HepG2 (cell line): Measurements from ENCODE around the gene TTC6. TPM values are rescaled to one million over a fixed set of nuclear protein-coding genes. Genes with fewer than 3 reads are reported as not detected.

Experiments used
- AHDC1 ChIP-seq: sonication (generic); formaldehyde crosslinking; IDR thresholded peaks from 2 replicates; pipeline ENCODE4 v1.5.1; 2020; ENCODE audit warnings: mild to moderate bottlenecking, missing genetic modification reagents, borderline replicate concordance
- CC2D1A ChIP-seq: sonication (generic); formaldehyde crosslinking; IDR thresholded peaks from 2 replicates; pipeline ENCODE4 v1.8.1; 2023; ENCODE audit warnings: mild to moderate bottlenecking, missing genetic modification reagents
- CCDC6 ChIP-seq: sonication (generic); formaldehyde crosslinking; IDR thresholded peaks from 2 replicates; pipeline ENCODE4 v1.8.1; 2022; ENCODE audit warnings: mild to moderate bottlenecking, missing genetic modification reagents, moderate library complexity
- MIER2 ChIP-seq: IDR thresholded peaks from 2 replicates; pipeline ENCODE4 v1.6.1; 2016; ENCODE audit warnings: missing biosample characterization, missing genetic modification reagents
- NR2F6 ChIP-seq, 2 experiments: IDR thresholded peaks; 2 replicates each; pipeline ENCODE4 v1.6.1; 2016; ENCODE audit warnings: antibody characterized with exemption in 1 of 2, mild to moderate bottlenecking in 1 of 2
- PATZ1 ChIP-seq: sonication (generic); formaldehyde crosslinking; IDR thresholded peaks from 2 replicates; pipeline ENCODE4 v1.4.0; 2020; ENCODE audit warnings: missing genetic modification reagents
- RELA ChIP-seq: sonication (generic); formaldehyde crosslinking; IDR thresholded peaks from 2 replicates; pipeline ENCODE4 v1.4.0; 2020; ENCODE audit warnings: missing genetic modification reagents
- SP4 ChIP-seq: sonication (generic); formaldehyde crosslinking; IDR thresholded peaks from 2 replicates; pipeline ENCODE4 v1.8.1; 2023; ENCODE audit warnings: mild to moderate bottlenecking, missing genetic modification reagents
- TBP ChIP-seq: sonication (generic); formaldehyde crosslinking; IDR thresholded peaks from 2 replicates; pipeline ENCODE4 v1.5.0; 2020; ENCODE audit warnings: missing genetic modification reagents
- THAP8 ChIP-seq: sonication (generic); formaldehyde crosslinking; IDR thresholded peaks from 2 replicates; pipeline ENCODE4 v1.5.1; 2020; ENCODE audit warnings: missing genetic modification reagents, mild to moderate bottlenecking, borderline replicate concordance
- WIZ ChIP-seq: sonication (generic); formaldehyde crosslinking; IDR thresholded peaks from 2 replicates; pipeline ENCODE4 v1.5.1; 2020; ENCODE audit warnings: mild to moderate bottlenecking, missing genetic modification reagents
- ZC3H13 ChIP-seq: sonication (generic); formaldehyde crosslinking; IDR thresholded peaks from 2 replicates; pipeline ENCODE4 v1.8.1; 2023; ENCODE audit warnings: mild to moderate bottlenecking, missing genetic modification reagents, moderate library complexity
- ZNF253 ChIP-seq: sonication (generic); formaldehyde crosslinking; IDR thresholded peaks from 2 replicates; pipeline ENCODE4 v1.8.0; 2022; ENCODE audit warnings: mild to moderate bottlenecking, missing genetic modification reagents, borderline replicate concordance
- ZNF256 ChIP-seq: sonication (generic); formaldehyde crosslinking; conservative IDR thresholded peaks from 2 replicates; pipeline ENCODE4 v1.4.0; 2020; ENCODE audit warnings: missing genetic modification reagents
- ZNF296 ChIP-seq: sonication (generic); formaldehyde crosslinking; conservative IDR thresholded peaks from 2 replicates; pipeline ENCODE4 v1.5.0; 2020; ENCODE audit warnings: mild to moderate bottlenecking, missing genetic modification reagents
- ZNF382 ChIP-seq: sonication (generic); formaldehyde crosslinking; IDR thresholded peaks from 2 replicates; pipeline ENCODE4 v1.5.0; 2020; ENCODE audit warnings: missing genetic modification reagents, mild to moderate bottlenecking, borderline replicate concordance
- ZNF558 ChIP-seq: sonication (generic); formaldehyde crosslinking; IDR thresholded peaks from 2 replicates; pipeline ENCODE4 v1.9.0; 2022; ENCODE audit warnings: mild to moderate bottlenecking, missing genetic modification reagents, borderline replicate concordance
- ZNF576 ChIP-seq: sonication (generic); formaldehyde crosslinking; IDR thresholded peaks from 2 replicates; pipeline ENCODE4 v1.4.0; 2020; ENCODE audit warnings: mild to moderate bottlenecking, missing genetic modification reagents
- ZNF674 ChIP-seq: sonication (generic); formaldehyde crosslinking; IDR thresholded peaks from 2 replicates; pipeline ENCODE4 v1.5.0; 2020; ENCODE audit warnings: low read depth, mild to moderate bottlenecking, missing genetic modification reagents
- ZNF766 ChIP-seq: sonication (generic); formaldehyde crosslinking; IDR thresholded peaks from 2 replicates; pipeline ENCODE4 v1.5.0; 2020; ENCODE audit warnings: missing genetic modification reagents, borderline replicate concordance
- ZNF879 ChIP-seq: sonication (generic); formaldehyde crosslinking; IDR thresholded peaks from 2 replicates; pipeline ENCODE4 v1.8.1; 2023; ENCODE audit warnings: missing genetic modification reagents
- ZSCAN12 ChIP-seq: sonication (generic); formaldehyde crosslinking; IDR thresholded peaks from 2 replicates; pipeline ENCODE4 v1.9.0; 2021; ENCODE audit warnings: mild to moderate bottlenecking, missing genetic modification reagents
- polyA plus RNA-seq, 8 experiments: library from polyadenylated mRNA; depleted of rRNA in 3 of 8; stranded (reverse) in 7 of 8; unstranded in 1 of 8; fragments of >200 nt; fragmentation: Illumina TruSeq in 4 of 8; extraction: Trizol in 4 of 8; gene quantifications; 2 replicates each; pipeline versions ENCODE4 v1.2.1 to v1.2.3, GENCODE V29; 2011 to 2016; ENCODE audit warnings: low read depth in 4 of 8, missing spikeins in 1 of 8, mixed read lengths in 1 of 8; ENCODE audit not compliant: insufficient read depth in 1 of 8
- total RNA-seq, 5 experiments: library from RNA; depleted of rRNA; stranded (reverse); fragments of >200 nt; fragmentation: Illumina TruSeq; extraction: Trizol; gene quantifications; 2 replicates each; pipeline ENCODE4 v1.2.3, GENCODE V29; 2016; ENCODE audit warnings: low read depth in 1 of 5

TTC6 gene
- total and polyA plus RNA-seq, 2 of the 13 experiments (the other 11 are each of a cell fraction or from before 2014, with no cell fraction given) = 9.3 to 27.4 TPM

- TF ChIP-seq PATZ1 (CRISPR knock-in tag) (peak; percentile 80), ZNF296 (CRISPR knock-in tag) (no peak), RELA (CRISPR knock-in tag) (no peak), ZNF576 (CRISPR knock-in tag) (no peak), ZNF879 (CRISPR knock-in tag) (no peak), TBP (no peak), THAP8 (CRISPR knock-in tag) (no peak), AHDC1 (CRISPR knock-in tag) (no peak; the same call in 1 of the 2 replicates), ZNF382 (no peak), CCDC6 (CRISPR knock-in tag) (no peak), WIZ (CRISPR knock-in tag) (no peak), ZNF558 (CRISPR knock-in tag) (no peak), SP4 (CRISPR knock-in tag) (no peak), ZNF674 (CRISPR knock-in tag) (no peak), ZNF256 (CRISPR knock-in tag) (no peak), ZC3H13 (CRISPR knock-in tag) (no peak), ZNF766 (no peak), ZNF253 (no peak), MIER2 (CRISPR knock-in tag) (no peak), ZSCAN12 (CRISPR knock-in tag) (0 out of 2 replicates have a peak, but pooled peaks have one; percentile 31), CC2D1A (CRISPR knock-in tag) (no peak), NR2F6 (IDR thresholded peaks at IDR 0.05) (no peak), NR2F6 (CRISPR knock-in tag; IDR thresholded peaks at IDR 0.05) (0 out of 2 replicates have a peak, but pooled peaks have one; percentile 15)
Measured at GRCh38 chr14:37585971-37586796, 9.2 kb upstream of the TTC6 start (continued).
